Stomach (tissue), 9 donors: Measurements from ENCODE around the gene SLC2A4. TPM values are rescaled to one million over a fixed set of nuclear protein-coding genes. Genes with fewer than 3 reads are reported as not detected.

Source experiments
- DNase-seq, 2 donors: peaks; one replicate each; pipeline versions ENCODE4 v3.0.0 to v3.0.0-alpha.2; 2013 to 2019
- H3K27ac ChIP-seq, 5 donors: fragments of 200-600 bp in 4 of 5; sonication (generic) in 4 of 5; one replicate each; pipeline ENCODE4 v1.5.1; 2013 to 2019; ENCODE audit warnings: mild to moderate bottlenecking in 1 of 5, moderate library complexity in 1 of 5
- H3K27me3 ChIP-seq, 3 donors: fragments of 200-600 bp; sonication (generic); one replicate each; pipeline ENCODE4 v1.5.1; 2017 to 2019; ENCODE audit warnings: mixed run types in 1 of 3
- H3K36me3 ChIP-seq, 4 donors: fragments of 200-600 bp; sonication (generic); 1 replicate in 3 of 4; 2 replicates in 1 of 4; pipeline ENCODE4 v1.5.1; 2016 to 2019
- H3K4me1 ChIP-seq, 4 donors: fragments of 200-600 bp; sonication (generic); one replicate each; pipeline ENCODE4 v1.5.1; 2016 to 2019
- H3K4me3 ChIP-seq, 4 donors: fragments of 200-600 bp; sonication (generic) in 3 of 4; one replicate each; pipeline ENCODE4 v1.5.1; 2016 to 2019; ENCODE audit warnings: mild to moderate bottlenecking in 1 of 4
- H3K9me3 ChIP-seq, 4 donors: fragments of 200-600 bp; sonication (generic); one replicate each; pipeline ENCODE4 v1.5.1; 2016 to 2019
- CTCF ChIP-seq, 7 experiments: fragments of 450-650 bp in 4 of 7; fragments of 200-600 bp in 3 of 7; sonication (generic) in 3 of 7; IDR thresholded peaks; one replicate each; pipeline ENCODE4 v1.5.1; 2016 to 2019; ENCODE audit warnings: antibody characterized with exemption in 7 of 7, control low read depth in 2 of 7, mild to moderate bottlenecking in 1 of 7
- EP300 ChIP-seq: sonication (generic); formaldehyde crosslinking; IDR thresholded peaks from one replicate; pipeline ENCODE4 v1.6.1; 2017; ENCODE audit warnings: antibody characterized with exemption
- POLR2A ChIP-seq, 4 donors: fragments of 450-650 bp; IDR thresholded peaks; one replicate each; pipeline ENCODE4 v1.6.1; 2016; ENCODE audit warnings: antibody characterized with exemption in 4 of 4, control low read depth in 2 of 4, mild to moderate bottlenecking in 1 of 4, moderate library complexity in 1 of 4
- POLR2AphosphoS5 ChIP-seq, 3 donors: sonication (generic); formaldehyde crosslinking; IDR thresholded peaks; one replicate each; pipeline ENCODE4 v1.6.1; 2016; ENCODE audit warnings: antibody characterized with exemption in 3 of 3
- WGBS, 5 donors: extraction: QIAGEN DNeasy Blood & Tissue Kit in 3 of 5; methylation state at CpG; one replicate each; pipeline versions ENCODE4 v1.1.5 to v1.1.7; 2013 to 2018; 5-methylcytosine and 5-hydroxymethylcytosine counted together
- intact Hi-C: fragments of 100-400 bp; cut with DNase I; formaldehyde crosslinking; loops from one replicate; pipeline ENCODE4 v1.15.1; 2023; ENCODE audit warnings: low total_unique reads
- polyA plus RNA-seq, 3 donors: library from polyadenylated mRNA; stranded (reverse); fragments of 200-250 nt; gene quantifications; one replicate each; pipeline ENCODE4 v1.2.3, GENCODE V29; 2013
- total RNA-seq, 5 donors: library from RNA; depleted of rRNA; stranded (reverse); fragments of >200 nt; gene quantifications; one replicate each; pipeline versions ENCODE4 v1.1.0 to v1.2.3, GENCODE V29; 2014 to 2016
- donor health status: healthy with polysubstance abuse.
- donor health status: Bipolar disorder and iron deficiency.
- donor health status: healthy.

SLC2A4 gene
- total and polyA plus RNA-seq, 8 donors, result 0.92 to 26.6 (median 5.6) TPM

- Histone ChIP-seq H3K4me3 (no peak overlapping the region), H3K27me3 (peaks cover 7 to 82% (median 37%) of the 10 kb centered on the region in 3 donors), H3K27ac (no peak overlapping the region), H3K36me3 (no peaks in the 10 kb centered on the region), H3K9me3 (no peaks in the 10 kb centered on the region), H3K4me1 (peaks cover 20 to 27% (median 22%) of the 10 kb centered on the region in 4 donors)
- no peak for DNase-seq
- intact Hi-C loops, result no loop called here
- no peak for TF ChIP-seq CTCF (IDR thresholded peaks at IDR 0.05)
- TF ChIP-seq EP300, result no peak
- TF ChIP-seq POLR2AphosphoS5 (IDR thresholded peaks at IDR 0.05), result no peak
- no peak for TF ChIP-seq POLR2A (IDR thresholded peaks at IDR 0.05)
- 19 to 55% (median 37%) methylated on average over 1 of the region's 1 CpG for WGBS, 5 donors
These were observed 14.7 kb upstream of the SLC2A4 start for GRCh38 chr17:7266784-7267183.

DNA sequence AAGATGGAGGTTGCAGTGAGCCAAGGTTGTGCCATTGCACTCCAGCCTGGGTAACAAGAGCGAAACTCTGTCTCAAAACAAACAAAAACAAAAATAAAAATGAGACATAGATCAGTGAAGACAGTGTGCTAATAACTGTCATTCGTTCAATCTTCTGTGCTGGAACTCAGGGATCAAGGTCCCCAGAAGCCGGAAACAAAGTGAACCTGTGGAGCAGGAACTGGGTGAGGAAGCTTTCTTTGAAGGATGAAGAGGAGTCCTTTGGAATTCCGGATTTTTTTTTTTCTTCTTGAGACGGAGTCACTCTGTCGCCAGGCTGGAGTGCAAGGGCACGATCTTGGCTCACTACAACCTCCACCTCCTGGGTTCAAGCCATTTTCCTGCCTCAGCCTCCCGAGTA lies 2.1 kb upstream of the SLC2A4 start:
- no peak for DNase-seq
- Histone ChIP-seq H3K4me1 (peaks cover 20 to 42% (median 32%) of the 10 kb centered on the region in 4 donors), H3K9me3 (no peaks in the 10 kb centered on the region), H3K27ac (no peak overlapping the region), H3K4me3 (no peak overlapping the region), H3K36me3 (peaks cover 0 to 6% (median 0%) of the 10 kb centered on the region in 4 donors), H3K27me3 (peaks cover 0 to 31% (median 16%) of the 10 kb centered on the region in 3 donors)
- intact Hi-C loops, result loop anchor here (10.0 kb wide), 1 partner anchor 65 kb away; no protein-coding TSS in a partner anchor
- 68 to 85% (median 83%) methylated on average over 8 of the region's 8 CpGs for WGBS, 5 donors
- no peak for TF ChIP-seq EP300
- no peak for TF ChIP-seq POLR2AphosphoS5 (IDR thresholded peaks at IDR 0.05)
- no peak for TF ChIP-seq CTCF (IDR thresholded peaks at IDR 0.05)
- no peak for TF ChIP-seq POLR2A (IDR thresholded peaks at IDR 0.05)

- H3K9me3 ChIP-seq, result no peaks in the 10 kb centered on the region
- DNase-seq, result peak; percentile 87 to 94
- intact Hi-C loops, result no loop called here
- peak overlapping the region; percentile 48 to 92 (median 83) for H3K27ac ChIP-seq
- WGBS, 5 donors, result 0 to 1% (median 0%) methylated on average over 28 to 29 of the region's 29 CpGs
- peaks cover 0 to 17% (median 3%) of the 10 kb centered on the region in 4 donors for H3K36me3 ChIP-seq
- peaks cover 0 to 35% (median 16%) of the 10 kb centered on the region in 3 donors for H3K27me3 ChIP-seq
- peak overlapping the region; percentile 43 to 60 (median 54) for H3K4me3 ChIP-seq
- TF ChIP-seq POLR2A (IDR thresholded peaks at IDR 0.05) (no peak), CTCF (IDR thresholded peaks at IDR 0.05) (peak in 5 of 7 experiments; percentile 88 to 97 (median 94)), POLR2AphosphoS5 (IDR thresholded peaks at IDR 0.05) (peak in 1 of 3 donors; percentile 29)
- peaks cover 20 to 43% (median 35%) of the 10 kb centered on the region in 4 donors for H3K4me1 ChIP-seq
These were observed 922 bp upstream of the SLC2A4 start for GRCh38 chr17:7280519-7281073.

GRCh38 chr17:7281953-7282751 lies 634 bp downstream of the SLC2A4 start:
- Histone ChIP-seq H3K36me3 (peaks cover 0 to 21% (median 4%) of the 10 kb centered on the region in 4 donors), H3K4me3 (peak overlapping the region; percentile 43 to 60 (median 54)), H3K9me3 (no peaks in the 10 kb centered on the region), H3K27ac (peak overlapping the region; percentile 40 to 92 (median 83)), H3K27me3 (peaks cover 0 to 39% (median 16%) of the 10 kb centered on the region in 3 donors), H3K4me1 (peaks cover 20 to 43% (median 35%) of the 10 kb centered on the region in 4 donors)
- TF ChIP-seq POLR2AphosphoS5 (IDR thresholded peaks at IDR 0.05) (no peak), CTCF (IDR thresholded peaks at IDR 0.05) (no peak), POLR2A (IDR thresholded peaks at IDR 0.05) (no peak), EP300 (no peak)
- intact Hi-C loops, result no loop called here
- DNase-seq, result peak in 1 of 2 donors; percentile 67
- WGBS, 5 donors, result 3 to 12% (median 5%) methylated on average over 31 to 43 of the region's 43 CpGs
